ENCODE measurements around the gene NCBP3.

GRCh38 chr17:3866276-3866675 lies 20.2 kb upstream of the NCBP3 start:
- no peak for TF ChIP-seq HDGF (IDR thresholded peaks at IDR 0.05; ENCODE audit: borderline replicate concordance)
- no peak for TF ChIP-seq L3MBTL2 (conservative IDR thresholded peaks at IDR 0.05)
- no peak for TF ChIP-seq FOXM1 (IDR thresholded peaks at IDR 0.05; ENCODE audit: borderline replicate concordance)
- no peak for TF ChIP-seq ELF4 (IDR thresholded peaks at IDR 0.05)
- TF ChIP-seq NFRKB (IDR thresholded peaks at IDR 0.05) = no peak
- TF ChIP-seq SP1 (IDR thresholded peaks at IDR 0.05) = no peak
- no peak for TF ChIP-seq BHLHE40 (IDR thresholded peaks at IDR 0.05; ENCODE audit: borderline replicate concordance)
- no peak for TF ChIP-seq CTBP1 (IDR thresholded peaks at IDR 0.05; ENCODE audit: borderline replicate concordance)
- no peak for TF ChIP-seq ARNT (IDR thresholded peaks at IDR 0.05)
- TF ChIP-seq SUZ12 (IDR thresholded peaks at IDR 0.05) = no peak
- no peak for TF ChIP-seq PKNOX1 (IDR thresholded peaks at IDR 0.05)
- no peak for TF ChIP-seq FOXK2 (IDR thresholded peaks at IDR 0.05)
- TF ChIP-seq LEF1 (IDR thresholded peaks at IDR 0.05; ENCODE audit: borderline replicate concordance) = no peak
